HEK293 (cell line): ENCODE results near the gene OLIG2.

Experiments
- GLI4 ChIP-seq: fragments of 450-650 bp; formaldehyde crosslinking; IDR thresholded peaks from 2 replicates; pipeline ENCODE4 v1.5.1; 2016; ENCODE audit warnings: missing biosample characterization, missing genetic modification characterization
- HOXD13 ChIP-seq: sonication (generic); formaldehyde crosslinking; IDR thresholded peaks from 2 replicates; pipeline ENCODE4 v1.8.0; 2022; ENCODE audit warnings: missing genetic modification reagents, borderline replicate concordance
- KLF8 ChIP-seq: fragments of 450-650 bp; formaldehyde crosslinking; IDR thresholded peaks from 2 replicates; pipeline ENCODE4 v1.5.1; 2016; ENCODE audit warnings: missing biosample characterization, missing genetic modification characterization
- PRDM1 ChIP-seq: fragments of 450-650 bp; formaldehyde crosslinking; IDR thresholded peaks from 2 replicates; pipeline ENCODE4; 2016; ENCODE audit warnings: missing biosample characterization, missing genetic modification characterization
- SALL2 ChIP-seq: fragments of 450-650 bp; formaldehyde crosslinking; IDR thresholded peaks from 2 replicates; pipeline ENCODE4 v1.5.0; 2017; ENCODE audit warnings: missing biosample characterization, mild to moderate bottlenecking, missing genetic modification characterization, borderline replicate concordance
- SP7 ChIP-seq: fragments of 450-650 bp; formaldehyde crosslinking; IDR thresholded peaks from 2 replicates; pipeline ENCODE4 v1.5.1; 2016; ENCODE audit warnings: missing biosample characterization, missing genetic modification characterization
- ZBTB1 ChIP-seq: fragments of 450-650 bp; formaldehyde crosslinking; IDR thresholded peaks from 2 replicates; pipeline ENCODE4 v1.5.1; 2016; ENCODE audit warnings: missing biosample characterization, missing genetic modification characterization
- ZBTB21 ChIP-seq: fragments of 450-650 bp; formaldehyde crosslinking; IDR thresholded peaks from 2 replicates; pipeline ENCODE4 v1.5.1; 2017; ENCODE audit warnings: missing biosample characterization, missing genetic modification characterization
- ZBTB44 ChIP-seq: fragments of 450-650 bp; IDR thresholded peaks from 2 replicates; pipeline ENCODE4 v1.5.1; 2018; ENCODE audit warnings: missing biosample characterization, mild to moderate bottlenecking, missing genetic modification characterization
- ZFHX2 ChIP-seq: fragments of 450-650 bp; formaldehyde crosslinking; conservative IDR thresholded peaks from 2 replicates; pipeline ENCODE4 v1.5.1; 2016; ENCODE audit warnings: missing biosample characterization, missing genetic modification characterization
- ZNF132 ChIP-seq: fragments of 450-650 bp; formaldehyde crosslinking; IDR thresholded peaks from 2 replicates; pipeline ENCODE4 v1.5.1; 2017; ENCODE audit warnings: missing biosample characterization, missing genetic modification characterization, borderline replicate concordance
- ZNF341 ChIP-seq: fragments of 450-650 bp; formaldehyde crosslinking; IDR thresholded peaks from 2 replicates; pipeline ENCODE4; 2016; ENCODE audit warnings: low read depth, missing biosample characterization, missing genetic modification characterization
- ZNF433 ChIP-seq: fragments of 450-650 bp; formaldehyde crosslinking; IDR thresholded peaks from 2 replicates; pipeline ENCODE4 v1.5.1; 2016; ENCODE audit warnings: missing biosample characterization, missing genetic modification characterization, low read depth
- ZNF473 ChIP-seq: fragments of 450-650 bp; formaldehyde crosslinking; IDR thresholded peaks from 2 replicates; pipeline ENCODE4 v1.5.1; 2017; ENCODE audit warnings: missing biosample characterization, missing genetic modification characterization
- ZNF501 ChIP-seq: fragments of 450-650 bp; formaldehyde crosslinking; IDR thresholded peaks from 2 replicates; pipeline ENCODE4 v1.5.1; 2016; ENCODE audit warnings: missing biosample characterization, missing genetic modification characterization
- ZNF548 ChIP-seq: fragments of 450-650 bp; formaldehyde crosslinking; IDR thresholded peaks from 2 replicates; pipeline ENCODE4 v1.5.1; 2016; ENCODE audit warnings: missing biosample characterization, missing genetic modification characterization
- ZNF558 ChIP-seq: fragments of 450-650 bp; formaldehyde crosslinking; IDR thresholded peaks from 2 replicates; pipeline ENCODE4 v1.5.1; 2016; ENCODE audit warnings: missing biosample characterization, missing genetic modification characterization
- ZNF571 ChIP-seq: fragments of 450-650 bp; formaldehyde crosslinking; IDR thresholded peaks from 2 replicates; pipeline ENCODE4 v1.5.0; 2017; ENCODE audit warnings: missing biosample characterization, missing genetic modification characterization
- ZNF707 ChIP-seq: fragments of 450-650 bp; formaldehyde crosslinking; IDR thresholded peaks from 2 replicates; pipeline ENCODE4 v1.5.1; 2016; ENCODE audit warnings: missing biosample characterization, missing genetic modification characterization
- ZNF791 ChIP-seq: fragments of 450-650 bp; formaldehyde crosslinking; IDR thresholded peaks from 2 replicates; pipeline ENCODE4 v1.5.1; 2016; ENCODE audit warnings: missing biosample characterization, missing genetic modification characterization
- ZSCAN16 ChIP-seq: fragments of 450-650 bp; formaldehyde crosslinking; IDR thresholded peaks from 2 replicates; pipeline ENCODE4 v1.5.1; 2016; ENCODE audit warnings: missing biosample characterization, missing genetic modification characterization
- TF ChIP-seq, protein P1 (sequence below): fragments of 450-650 bp; formaldehyde crosslinking; IDR thresholded peaks from 2 replicates; pipeline ENCODE4 v1.5.1; 2016; ENCODE audit warnings: missing biosample characterization, missing genetic modification characterization
- TF ChIP-seq, protein P2 (sequence below): fragments of 450-650 bp; formaldehyde crosslinking; IDR thresholded peaks from 2 replicates; pipeline ENCODE4 v1.5.1; 2017; ENCODE audit warnings: missing biosample characterization, missing genetic modification characterization
- TF ChIP-seq, protein P3 (sequence below): fragments of 450-650 bp; formaldehyde crosslinking; IDR thresholded peaks from 2 replicates; pipeline ENCODE4 v1.5.1; 2016; ENCODE audit warnings: missing biosample characterization, missing genetic modification characterization, borderline replicate concordance
- TF ChIP-seq, protein P4 (sequence below): fragments of 450-650 bp; formaldehyde crosslinking; IDR thresholded peaks from 2 replicates; pipeline ENCODE4 v1.5.1; 2017; ENCODE audit warnings: missing biosample characterization, missing genetic modification characterization
- TF ChIP-seq, protein P5 (sequence below): fragments of 450-650 bp; formaldehyde crosslinking; IDR thresholded peaks from 2 replicates; pipeline ENCODE4 v1.5.1; 2016; ENCODE audit warnings: missing biosample characterization, missing genetic modification characterization

The OLIG2 gene

DNA sequence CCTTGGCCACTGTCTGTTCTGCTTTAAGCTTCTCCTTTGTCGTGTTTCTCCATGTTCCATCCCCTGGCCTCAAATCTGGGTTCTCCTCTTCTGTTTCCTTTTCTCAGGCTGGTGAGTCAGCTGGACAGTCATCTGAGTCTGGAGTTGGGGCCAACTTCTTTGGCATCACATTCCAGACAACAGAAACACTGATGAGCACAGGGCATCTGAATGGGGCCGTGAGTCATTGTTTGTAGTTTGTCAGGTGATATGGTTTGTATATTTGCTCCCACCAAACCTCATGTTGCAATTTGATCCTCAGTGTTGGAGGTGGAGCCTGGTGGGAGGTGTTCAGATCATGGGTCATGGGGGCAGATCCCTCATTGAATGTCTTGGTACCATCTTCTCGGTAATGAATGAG, 14.3 kb upstream of the OLIG2 start (continued):
- peak; percentile 84 for TF ChIP-seq ZBTB21 (tag by site-specific recombination)
- TF ChIP-seq ZFHX2, result peak; percentile 76
- no peak for TF ChIP-seq ZNF501
- TF ChIP-seq ZNF791 (tag by site-specific recombination), result no peak
- no peak for TF ChIP-seq ZNF707 (tag by site-specific recombination)
- TF ChIP-seq ZNF473 (tag by site-specific recombination), result no peak
- TF ChIP-seq GLI4 (tag by site-specific recombination), result no peak
- TF ChIP-seq ZBTB44 (tag by site-specific recombination), result no peak
- TF ChIP-seq, protein P1, sequence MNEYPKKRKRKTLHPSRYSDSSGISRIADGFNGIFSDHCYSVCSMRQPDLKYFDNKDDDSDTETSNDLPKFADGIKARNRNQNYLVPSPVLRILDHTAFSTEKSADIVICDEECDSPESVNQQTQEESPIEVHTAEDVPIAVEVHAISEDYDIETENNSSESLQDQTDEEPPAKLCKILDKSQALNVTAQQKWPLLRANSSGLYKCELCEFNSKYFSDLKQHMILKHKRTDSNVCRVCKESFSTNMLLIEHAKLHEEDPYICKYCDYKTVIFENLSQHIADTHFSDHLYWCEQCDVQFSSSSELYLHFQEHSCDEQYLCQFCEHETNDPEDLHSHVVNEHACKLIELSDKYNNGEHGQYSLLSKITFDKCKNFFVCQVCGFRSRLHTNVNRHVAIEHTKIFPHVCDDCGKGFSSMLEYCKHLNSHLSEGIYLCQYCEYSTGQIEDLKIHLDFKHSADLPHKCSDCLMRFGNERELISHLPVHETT (tag by site-specific recombination), result peak; percentile 96
- no peak for TF ChIP-seq ZSCAN16 (tag by site-specific recombination)
- TF ChIP-seq HOXD13 (CRISPR knock-in tag), result no peak
- TF ChIP-seq, protein P2, sequence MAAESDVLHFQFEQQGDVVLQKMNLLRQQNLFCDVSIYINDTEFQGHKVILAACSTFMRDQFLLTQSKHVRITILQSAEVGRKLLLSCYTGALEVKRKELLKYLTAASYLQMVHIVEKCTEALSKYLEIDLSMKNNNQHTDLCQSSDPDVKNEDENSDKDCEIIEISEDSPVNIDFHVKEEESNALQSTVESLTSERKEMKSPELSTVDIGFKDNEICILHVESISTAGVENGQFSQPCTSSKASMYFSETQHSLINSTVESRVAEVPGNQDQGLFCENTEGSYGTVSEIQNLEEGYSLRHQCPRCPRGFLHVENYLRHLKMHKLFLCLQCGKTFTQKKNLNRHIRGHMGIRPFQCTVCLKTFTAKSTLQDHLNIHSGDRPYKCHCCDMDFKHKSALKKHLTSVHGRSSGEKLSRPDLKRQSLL (tag by site-specific recombination), result no peak
- TF ChIP-seq SALL2, result no peak
- no peak for TF ChIP-seq ZNF132 (tag by site-specific recombination)
- TF ChIP-seq ZBTB1 (tag by site-specific recombination), result no peak
- no peak for TF ChIP-seq ZNF341 (tag by site-specific recombination)
- TF ChIP-seq, protein P3, sequence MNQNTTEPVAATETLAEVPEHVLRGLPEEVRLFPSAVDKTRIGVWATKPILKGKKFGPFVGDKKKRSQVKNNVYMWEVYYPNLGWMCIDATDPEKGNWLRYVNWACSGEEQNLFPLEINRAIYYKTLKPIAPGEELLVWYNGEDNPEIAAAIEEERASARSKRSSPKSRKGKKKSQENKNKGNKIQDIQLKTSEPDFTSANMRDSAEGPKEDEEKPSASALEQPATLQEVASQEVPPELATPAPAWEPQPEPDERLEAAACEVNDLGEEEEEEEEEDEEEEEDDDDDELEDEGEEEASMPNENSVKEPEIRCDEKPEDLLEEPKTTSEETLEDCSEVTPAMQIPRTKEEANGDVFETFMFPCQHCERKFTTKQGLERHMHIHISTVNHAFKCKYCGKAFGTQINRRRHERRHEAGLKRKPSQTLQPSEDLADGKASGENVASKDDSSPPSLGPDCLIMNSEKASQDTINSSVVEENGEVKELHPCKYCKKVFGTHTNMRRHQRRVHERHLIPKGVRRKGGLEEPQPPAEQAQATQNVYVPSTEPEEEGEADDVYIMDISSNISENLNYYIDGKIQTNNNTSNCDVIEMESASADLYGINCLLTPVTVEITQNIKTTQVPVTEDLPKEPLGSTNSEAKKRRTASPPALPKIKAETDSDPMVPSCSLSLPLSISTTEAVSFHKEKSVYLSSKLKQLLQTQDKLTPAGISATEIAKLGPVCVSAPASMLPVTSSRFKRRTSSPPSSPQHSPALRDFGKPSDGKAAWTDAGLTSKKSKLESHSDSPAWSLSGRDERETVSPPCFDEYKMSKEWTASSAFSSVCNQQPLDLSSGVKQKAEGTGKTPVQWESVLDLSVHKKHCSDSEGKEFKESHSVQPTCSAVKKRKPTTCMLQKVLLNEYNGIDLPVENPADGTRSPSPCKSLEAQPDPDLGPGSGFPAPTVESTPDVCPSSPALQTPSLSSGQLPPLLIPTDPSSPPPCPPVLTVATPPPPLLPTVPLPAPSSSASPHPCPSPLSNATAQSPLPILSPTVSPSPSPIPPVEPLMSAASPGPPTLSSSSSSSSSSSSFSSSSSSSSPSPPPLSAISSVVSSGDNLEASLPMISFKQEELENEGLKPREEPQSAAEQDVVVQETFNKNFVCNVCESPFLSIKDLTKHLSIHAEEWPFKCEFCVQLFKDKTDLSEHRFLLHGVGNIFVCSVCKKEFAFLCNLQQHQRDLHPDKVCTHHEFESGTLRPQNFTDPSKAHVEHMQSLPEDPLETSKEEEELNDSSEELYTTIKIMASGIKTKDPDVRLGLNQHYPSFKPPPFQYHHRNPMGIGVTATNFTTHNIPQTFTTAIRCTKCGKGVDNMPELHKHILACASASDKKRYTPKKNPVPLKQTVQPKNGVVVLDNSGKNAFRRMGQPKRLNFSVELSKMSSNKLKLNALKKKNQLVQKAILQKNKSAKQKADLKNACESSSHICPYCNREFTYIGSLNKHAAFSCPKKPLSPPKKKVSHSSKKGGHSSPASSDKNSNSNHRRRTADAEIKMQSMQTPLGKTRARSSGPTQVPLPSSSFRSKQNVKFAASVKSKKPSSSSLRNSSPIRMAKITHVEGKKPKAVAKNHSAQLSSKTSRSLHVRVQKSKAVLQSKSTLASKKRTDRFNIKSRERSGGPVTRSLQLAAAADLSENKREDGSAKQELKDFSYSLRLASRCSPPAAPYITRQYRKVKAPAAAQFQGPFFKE (tag by site-specific recombination), result no peak
- peak; percentile 83; the same call in 1 of the 2 replicates for TF ChIP-seq ZNF558 (tag by site-specific recombination)
- TF ChIP-seq PRDM1 (tag by site-specific recombination), result peak; percentile 46; the same call in 1 of the 2 replicates
- TF ChIP-seq SP7 (tag by site-specific recombination), result peak; percentile 75
- TF ChIP-seq, protein P4, sequence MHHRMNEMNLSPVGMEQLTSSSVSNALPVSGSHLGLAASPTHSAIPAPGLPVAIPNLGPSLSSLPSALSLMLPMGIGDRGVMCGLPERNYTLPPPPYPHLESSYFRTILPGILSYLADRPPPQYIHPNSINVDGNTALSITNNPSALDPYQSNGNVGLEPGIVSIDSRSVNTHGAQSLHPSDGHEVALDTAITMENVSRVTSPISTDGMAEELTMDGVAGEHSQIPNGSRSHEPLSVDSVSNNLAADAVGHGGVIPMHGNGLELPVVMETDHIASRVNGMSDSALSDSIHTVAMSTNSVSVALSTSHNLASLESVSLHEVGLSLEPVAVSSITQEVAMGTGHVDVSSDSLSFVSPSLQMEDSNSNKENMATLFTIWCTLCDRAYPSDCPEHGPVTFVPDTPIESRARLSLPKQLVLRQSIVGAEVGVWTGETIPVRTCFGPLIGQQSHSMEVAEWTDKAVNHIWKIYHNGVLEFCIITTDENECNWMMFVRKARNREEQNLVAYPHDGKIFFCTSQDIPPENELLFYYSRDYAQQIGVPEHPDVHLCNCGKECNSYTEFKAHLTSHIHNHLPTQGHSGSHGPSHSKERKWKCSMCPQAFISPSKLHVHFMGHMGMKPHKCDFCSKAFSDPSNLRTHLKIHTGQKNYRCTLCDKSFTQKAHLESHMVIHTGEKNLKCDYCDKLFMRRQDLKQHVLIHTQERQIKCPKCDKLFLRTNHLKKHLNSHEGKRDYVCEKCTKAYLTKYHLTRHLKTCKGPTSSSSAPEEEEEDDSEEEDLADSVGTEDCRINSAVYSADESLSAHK (tag by site-specific recombination), result no peak
- no peak for TF ChIP-seq ZNF571 (tag by site-specific recombination)
- TF ChIP-seq ZNF548, result no peak
- TF ChIP-seq, protein P5, sequence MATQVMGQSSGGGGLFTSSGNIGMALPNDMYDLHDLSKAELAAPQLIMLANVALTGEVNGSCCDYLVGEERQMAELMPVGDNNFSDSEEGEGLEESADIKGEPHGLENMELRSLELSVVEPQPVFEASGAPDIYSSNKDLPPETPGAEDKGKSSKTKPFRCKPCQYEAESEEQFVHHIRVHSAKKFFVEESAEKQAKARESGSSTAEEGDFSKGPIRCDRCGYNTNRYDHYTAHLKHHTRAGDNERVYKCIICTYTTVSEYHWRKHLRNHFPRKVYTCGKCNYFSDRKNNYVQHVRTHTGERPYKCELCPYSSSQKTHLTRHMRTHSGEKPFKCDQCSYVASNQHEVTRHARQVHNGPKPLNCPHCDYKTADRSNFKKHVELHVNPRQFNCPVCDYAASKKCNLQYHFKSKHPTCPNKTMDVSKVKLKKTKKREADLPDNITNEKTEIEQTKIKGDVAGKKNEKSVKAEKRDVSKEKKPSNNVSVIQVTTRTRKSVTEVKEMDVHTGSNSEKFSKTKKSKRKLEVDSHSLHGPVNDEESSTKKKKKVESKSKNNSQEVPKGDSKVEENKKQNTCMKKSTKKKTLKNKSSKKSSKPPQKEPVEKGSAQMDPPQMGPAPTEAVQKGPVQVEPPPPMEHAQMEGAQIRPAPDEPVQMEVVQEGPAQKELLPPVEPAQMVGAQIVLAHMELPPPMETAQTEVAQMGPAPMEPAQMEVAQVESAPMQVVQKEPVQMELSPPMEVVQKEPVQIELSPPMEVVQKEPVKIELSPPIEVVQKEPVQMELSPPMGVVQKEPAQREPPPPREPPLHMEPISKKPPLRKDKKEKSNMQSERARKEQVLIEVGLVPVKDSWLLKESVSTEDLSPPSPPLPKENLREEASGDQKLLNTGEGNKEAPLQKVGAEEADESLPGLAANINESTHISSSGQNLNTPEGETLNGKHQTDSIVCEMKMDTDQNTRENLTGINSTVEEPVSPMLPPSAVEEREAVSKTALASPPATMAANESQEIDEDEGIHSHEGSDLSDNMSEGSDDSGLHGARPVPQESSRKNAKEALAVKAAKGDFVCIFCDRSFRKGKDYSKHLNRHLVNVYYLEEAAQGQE (tag by site-specific recombination), result no peak
- TF ChIP-seq KLF8, result peak; percentile 81
- no peak for TF ChIP-seq ZNF433 (tag by site-specific recombination)
